HG03039 (cell line): Measurements from ENCODE around the gene OLFM1.
"Not testable (repeated sequence)": the region's sequence is repeated elsewhere in the genome, so short reads cannot be mapped to it uniquely, and the experiment has no call there.

Source experiments
- ATAC-seq: cut with Tn5 transposase; IDR thresholded peaks from one replicate; pipeline ENCODE4 v1.9.1; 2021; ENCODE audit warnings: mild to moderate bottlenecking, moderate library complexity; ENCODE audit not compliant: unreplicated experiment

OLFM1 gene

DNA sequence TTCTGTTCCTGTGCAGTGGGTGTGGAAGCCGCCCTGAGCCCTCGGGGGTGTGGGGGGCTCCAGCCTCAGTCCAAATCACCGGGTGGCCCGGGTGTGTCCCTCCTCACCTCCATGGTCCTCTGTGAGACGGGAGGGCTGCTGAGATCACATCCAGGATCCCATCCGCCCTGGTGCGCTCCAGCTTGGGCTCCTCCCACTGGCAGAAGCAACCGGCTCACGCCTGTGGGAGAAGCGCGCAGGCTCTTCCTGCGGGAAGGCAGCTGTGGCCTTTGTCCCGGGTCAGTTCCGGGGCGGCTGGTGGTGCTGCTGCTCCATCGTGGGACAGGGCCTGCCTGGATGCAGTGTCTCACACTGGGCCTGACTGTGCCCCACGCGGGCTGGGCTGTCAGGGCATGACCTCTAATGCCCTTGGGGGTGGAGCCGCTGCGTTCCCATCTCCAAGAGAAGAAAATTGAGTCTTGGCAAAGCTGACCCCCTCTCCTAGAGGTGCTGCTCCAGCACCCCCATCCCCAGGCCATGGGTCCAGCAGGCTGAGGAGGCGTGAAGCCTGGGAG is 18.5 kb downstream of the OLFM1 start:
- no peak for ATAC-seq

DNA sequence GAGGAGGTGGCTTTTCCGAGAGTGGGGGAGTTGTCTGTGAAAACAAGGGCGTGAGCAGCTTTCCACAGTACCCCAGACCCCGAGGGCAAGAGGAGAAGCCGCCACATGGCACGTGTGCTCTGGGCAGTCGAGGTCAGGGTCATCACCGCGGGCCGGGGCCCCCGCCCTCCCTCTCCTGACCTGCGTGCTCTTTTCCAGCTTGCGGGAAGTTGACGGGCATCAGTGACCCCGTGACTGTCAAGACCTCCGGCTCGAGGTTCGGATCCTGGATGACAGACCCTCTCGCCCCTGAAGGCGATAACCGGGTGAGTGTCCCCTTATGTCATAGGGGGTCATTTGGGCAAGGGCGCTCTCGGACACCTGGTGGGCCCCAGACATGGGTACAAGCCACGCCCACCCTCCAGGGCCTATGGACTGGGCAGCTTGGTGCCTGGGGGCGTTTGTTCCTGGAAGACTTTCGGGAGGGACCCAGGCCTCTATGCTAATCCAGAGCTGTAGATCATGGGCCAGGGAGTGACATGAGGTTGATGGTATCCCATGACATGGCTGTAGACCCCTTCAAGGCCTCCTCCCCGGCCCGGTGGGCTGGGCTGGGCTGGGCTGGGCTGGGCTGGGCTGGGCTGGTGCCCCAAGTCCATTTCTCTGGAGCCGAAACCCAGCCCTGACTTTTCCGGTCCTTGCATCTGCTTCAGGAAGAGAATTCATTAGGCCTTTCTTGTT is 19.2 kb downstream of the OLFM1 start:
- ATAC-seq: no peak

DNA sequence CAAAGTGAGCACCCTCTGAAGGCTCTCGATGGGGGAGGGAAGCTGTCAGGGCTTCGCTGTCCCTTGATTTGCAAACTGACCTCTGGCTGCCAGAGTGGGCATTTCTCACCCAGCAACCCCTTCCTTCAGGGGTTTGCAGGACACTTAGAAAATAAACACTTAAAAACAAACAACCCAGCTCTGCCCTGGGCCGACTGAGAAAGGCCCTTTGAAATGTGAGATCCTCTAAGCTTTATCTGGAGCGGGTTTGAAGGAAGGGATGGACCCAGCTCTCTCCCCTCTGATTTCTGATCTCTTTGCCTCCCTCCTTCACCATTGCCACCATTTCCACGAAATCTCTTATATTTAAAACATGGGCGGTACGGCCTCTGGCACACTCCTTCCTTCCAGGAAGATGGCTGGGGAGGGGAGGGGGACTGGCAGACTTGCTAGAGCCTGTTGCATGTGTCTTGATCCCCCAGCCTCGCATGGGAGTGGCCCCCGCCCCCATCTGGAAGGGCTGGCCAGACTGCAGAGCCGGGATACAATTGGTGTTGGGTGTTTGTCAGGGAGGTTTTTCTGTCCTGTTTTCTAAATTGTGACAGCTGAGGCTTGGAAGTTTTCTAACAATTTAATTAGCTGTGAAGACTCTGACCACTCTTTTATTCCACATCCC is 20.2 kb downstream of the OLFM1 start:
- ATAC-seq: no peak

DNA sequence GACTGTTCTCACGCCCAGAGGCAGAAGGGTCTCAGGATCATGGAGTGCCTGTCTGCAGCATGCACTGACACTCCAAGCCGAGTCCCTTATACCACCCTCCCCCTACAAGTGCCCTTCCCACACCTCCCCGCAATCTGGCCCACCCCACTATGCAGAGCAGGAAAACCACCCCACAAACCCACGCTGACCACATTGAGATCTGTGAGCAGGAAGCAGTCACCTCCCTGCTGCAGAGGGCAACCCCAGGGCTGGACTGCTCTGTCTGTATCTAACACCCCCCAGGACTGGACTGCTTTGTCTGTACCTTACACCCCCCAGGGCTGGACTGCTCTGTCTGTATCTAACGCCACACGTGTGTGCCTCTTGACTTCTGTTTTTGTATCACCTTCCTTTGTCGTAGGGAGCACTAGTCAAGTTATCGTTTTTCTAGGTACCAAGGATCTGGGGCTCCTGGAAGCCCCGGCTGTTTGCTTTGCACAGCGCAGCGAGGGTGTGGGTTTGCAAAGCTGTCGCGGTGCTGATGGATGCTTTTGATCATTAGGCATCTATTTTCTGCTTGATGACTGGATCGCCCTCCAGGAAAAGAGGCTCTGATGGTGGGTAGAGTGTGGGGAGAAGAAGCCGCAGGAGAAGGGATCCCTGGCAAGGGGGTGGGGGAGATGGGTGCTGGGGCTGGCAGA is 21.5 kb downstream of the OLFM1 start:
- no peak for ATAC-seq

DNA sequence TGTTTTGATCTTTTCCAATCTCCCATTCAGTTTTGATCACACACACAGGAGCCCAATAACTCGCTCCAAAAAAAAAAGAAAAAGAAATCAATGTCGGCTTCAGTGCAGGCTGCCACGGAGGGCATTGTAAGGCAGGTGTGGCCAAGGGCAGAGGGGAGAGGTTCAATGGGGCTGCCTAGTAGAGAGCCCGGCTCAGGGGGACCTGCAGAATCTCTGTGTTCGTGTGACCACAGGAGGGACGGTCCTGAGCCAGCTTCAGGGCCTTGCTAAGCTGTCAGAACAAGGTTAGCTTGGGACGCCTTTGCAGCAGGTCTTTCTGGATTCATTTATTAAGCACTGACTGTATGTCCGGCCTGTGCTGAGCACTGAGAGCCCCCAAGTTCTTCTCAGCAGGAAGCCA is 22.2 kb downstream of the OLFM1 start:
- ATAC-seq: no peak

DNA sequence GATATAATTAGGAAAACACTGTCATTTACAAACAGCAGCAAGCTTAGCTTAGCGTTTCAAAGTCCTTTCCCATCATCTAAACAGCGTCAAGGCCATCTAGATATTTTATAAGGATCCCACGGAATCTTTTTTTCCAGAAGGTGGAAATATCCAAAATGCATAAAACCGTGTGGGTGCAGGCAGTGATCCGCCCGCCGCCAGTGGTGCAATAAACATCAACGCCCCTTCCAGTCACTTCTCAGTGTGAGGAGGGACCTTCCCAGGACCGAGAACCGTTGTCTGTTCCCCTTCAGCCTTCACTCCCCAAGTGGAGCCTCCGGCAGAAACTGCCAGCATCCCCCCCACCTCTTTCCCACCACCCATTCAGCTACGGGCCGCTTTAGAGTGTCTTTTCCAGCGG is 22.9 kb downstream of the OLFM1 start:
- no peak for ATAC-seq

DNA sequence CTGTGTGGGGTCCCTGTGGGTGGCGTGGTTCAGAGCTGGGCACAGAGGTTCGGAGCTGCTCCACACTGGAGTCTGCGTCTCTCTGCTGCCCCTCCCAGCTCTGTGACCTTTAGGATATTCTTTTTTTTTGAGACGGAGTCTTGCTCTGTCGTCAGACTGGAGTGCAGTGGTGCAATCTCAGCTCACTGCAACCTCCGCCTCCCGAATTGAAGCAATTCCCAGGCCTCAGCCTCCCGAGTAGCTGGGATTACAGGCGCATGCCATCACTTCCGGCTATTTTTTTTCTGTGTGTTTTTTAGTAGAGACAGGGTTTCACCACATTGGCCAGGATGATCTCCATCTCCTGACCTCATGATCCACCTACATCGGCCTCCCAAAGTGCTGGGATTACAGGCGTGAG is 24.1 kb downstream of the OLFM1 start:
- not testable (repeated sequence) for ATAC-seq

DNA sequence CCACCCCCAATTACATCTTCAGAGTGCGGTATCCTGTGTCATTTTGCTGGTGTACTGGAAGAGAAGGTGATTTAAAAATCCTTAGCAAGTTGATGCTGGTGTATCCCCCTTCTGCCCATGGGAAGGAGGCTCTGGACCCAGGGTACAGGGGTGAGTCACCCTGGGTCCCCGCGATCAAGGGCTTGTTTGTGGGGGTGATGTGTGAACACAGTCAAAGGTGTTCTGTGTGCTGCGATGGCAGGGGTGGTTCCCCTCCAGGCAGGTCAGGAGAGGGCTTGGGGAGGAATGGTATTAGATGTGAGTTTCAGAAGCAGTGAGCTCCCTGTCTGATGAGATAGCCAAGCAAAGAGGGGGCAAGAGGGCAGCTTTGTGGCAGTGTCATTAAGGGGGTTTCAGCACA is 28.9 kb downstream of the OLFM1 start:
- no peak for ATAC-seq

DNA sequence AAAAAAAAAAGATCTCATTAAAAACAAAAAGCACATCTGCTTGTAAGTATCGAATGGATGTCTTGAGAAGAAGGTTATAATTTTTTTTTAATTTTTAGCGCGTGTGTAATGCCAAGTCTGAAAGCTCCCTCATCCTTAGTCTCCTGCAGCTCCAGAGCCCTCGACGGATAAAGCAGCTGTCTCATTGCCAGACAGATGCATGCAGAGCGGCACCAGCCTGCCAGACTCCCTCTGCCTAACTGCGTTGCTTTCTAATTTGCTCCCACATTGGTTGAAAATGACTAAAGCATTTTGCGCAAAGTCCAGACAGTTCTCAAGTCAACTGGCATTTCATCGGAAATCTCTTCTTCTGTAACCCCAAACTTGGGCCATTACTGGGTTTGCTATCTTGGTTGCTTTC is 29.4 kb downstream of the OLFM1 start:
- ATAC-seq: no peak

DNA sequence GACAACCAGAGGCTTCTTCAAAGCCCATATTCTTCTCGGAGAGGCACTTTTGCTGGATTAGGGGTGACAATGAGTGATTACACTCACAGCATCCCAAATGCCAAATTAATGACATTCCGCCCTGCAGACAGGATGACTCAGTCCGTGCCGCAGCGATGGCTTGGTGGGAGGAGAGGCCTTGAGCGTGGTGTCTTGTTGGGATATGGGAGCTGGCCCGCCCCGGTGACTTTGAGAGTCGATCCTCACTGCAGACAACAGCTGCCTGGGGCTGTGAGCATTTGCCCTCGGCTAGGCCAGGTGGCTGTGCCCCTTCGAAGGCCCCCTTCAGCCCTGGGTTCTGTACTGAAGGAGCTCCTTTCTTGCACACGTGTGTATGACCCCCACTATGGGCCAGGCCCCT is 29.8 kb downstream of the OLFM1 start:
- ATAC-seq: no peak

DNA sequence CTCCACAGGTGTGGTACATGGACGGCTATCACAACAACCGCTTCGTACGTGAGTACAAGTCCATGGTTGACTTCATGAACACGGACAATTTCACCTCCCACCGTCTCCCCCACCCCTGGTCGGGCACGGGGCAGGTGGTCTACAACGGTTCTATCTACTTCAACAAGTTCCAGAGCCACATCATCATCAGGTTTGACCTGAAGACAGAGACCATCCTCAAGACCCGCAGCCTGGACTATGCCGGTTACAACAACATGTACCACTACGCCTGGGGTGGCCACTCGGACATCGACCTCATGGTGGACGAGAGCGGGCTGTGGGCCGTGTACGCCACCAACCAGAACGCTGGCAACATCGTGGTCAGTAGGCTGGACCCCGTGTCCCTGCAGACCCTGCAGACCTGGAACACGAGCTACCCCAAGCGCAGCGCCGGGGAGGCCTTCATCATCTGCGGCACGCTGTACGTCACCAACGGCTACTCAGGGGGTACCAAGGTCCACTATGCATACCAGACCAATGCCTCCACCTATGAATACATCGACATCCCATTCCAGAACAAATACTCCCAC is 32.1 kb downstream of the OLFM1 start:
- ATAC-seq: no peak

DNA sequence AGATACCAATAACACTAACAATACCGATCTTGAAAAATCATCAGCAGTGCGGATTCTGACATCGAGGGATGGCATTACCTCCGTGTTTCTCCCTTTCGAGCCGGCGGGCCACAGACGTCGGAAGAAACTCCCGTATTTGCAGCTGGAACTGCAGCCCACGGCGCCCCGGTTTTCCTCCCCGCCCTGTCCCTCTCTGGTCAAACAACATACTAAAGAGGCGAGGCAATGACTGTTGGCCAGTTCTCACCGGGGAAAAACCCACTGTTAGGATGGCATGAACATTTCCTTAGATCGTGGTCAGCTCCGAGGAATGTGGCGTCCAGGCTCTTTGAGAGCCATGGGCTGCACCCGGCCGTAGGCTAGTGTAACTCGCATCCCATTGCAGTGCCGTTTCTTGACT is 32.8 kb downstream of the OLFM1 start:
- no peak for ATAC-seq

DNA sequence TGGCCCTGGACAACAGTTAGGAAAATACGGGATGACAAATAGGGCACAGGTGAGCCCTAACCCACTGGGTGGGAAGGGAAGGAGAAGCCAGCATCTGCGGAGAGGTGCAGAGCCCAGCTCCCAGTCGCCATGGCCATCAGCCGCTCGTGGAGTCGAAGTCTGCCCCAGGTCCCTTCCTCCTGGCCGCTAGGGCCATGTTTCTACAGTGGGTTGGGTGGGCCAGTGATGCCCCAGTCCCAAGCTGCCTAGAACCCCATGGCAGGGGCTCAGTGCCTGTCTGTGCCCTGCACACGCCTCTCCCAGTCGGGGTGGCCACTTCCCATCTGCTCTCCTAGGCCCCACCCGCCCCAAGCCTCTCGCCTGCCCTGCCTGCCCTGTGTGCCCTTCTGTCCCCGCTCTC is 34.8 kb downstream of the OLFM1 start:
- no peak for ATAC-seq

DNA sequence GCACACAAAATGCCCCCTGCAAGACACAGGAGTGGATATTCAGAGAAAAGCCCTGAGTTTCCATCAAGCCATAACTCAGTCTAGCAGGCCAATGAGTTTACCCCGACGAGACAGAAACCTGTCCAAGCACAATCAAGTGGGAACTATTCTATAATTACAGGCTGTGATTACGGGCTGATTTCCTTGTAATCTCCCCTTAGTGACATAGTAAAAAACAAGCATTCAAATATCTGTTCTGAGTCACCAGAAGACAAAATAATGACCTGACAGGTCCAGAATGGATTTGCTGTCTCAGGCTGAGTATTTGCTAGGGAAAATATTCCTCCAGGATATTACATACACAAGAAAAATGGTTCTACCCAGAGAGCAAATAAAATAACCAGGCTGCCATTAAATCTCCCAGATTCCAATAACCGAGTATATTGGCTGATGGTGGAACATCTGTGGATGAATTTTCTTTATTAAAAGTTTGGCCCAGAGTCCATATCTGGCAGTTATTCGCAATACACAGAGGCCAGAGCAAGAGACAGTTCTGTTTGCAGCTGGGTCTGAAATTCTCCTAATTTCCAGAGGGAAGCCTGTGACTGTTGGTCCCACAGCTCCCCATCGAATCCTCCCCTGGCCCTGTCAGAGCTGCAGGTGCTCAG is 35.8 kb downstream of the OLFM1 start:
- no peak for ATAC-seq

DNA sequence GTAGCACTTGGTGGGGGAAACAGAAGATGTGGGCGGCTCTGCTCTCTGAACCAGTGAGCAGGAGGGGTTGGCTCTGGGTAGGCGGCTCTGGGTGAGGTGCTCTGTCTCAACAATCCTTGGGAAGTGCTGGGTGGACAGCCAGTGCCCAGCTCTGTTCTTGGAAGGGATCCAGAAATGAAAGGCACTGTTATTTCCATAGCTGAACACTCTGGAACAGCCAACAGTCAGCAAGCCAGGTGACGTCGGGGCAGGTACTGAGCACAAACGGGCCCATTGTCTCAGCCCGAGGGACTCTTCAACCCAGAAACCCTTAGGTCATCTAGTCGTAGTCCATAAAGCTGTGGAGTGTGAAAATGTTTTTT is 36.3 kb downstream of the OLFM1 start:
- no peak for ATAC-seq

DNA sequence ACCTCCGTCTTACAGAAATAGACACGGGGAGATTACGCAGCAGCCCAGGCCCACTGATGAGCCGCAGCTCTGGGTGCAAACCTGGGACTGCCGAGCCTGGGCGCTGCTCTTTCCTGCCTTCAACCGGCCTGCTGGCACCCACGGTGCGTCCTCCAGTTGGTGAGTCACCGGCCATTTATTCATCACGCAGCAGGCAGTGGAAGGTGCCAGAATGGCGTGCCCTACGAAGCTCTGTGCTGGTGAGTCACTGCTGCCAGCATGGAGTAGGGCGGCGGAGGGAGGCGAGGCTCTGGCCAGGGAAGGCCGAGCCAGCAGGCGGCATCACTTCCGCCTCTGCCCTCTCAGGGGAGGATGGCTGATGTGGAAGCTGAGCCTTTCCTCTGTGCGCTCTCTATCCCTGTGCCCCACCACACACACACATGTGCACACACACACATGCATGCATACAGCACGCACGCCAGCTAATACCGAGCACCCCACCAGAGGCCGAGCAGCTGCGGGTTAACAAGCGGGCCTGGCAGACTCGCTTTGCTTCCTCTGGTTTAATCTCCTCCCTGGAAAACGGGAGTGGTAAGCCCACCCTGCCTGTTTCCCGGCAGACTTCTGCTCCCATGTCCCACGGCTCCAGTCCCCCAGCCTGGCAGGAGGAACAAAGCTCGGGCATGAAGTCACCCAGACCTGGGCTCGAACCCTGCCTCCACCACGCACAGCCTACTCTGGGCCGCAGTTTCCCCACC is 39.2 kb downstream of the OLFM1 start:
- ATAC-seq: no peak

DNA sequence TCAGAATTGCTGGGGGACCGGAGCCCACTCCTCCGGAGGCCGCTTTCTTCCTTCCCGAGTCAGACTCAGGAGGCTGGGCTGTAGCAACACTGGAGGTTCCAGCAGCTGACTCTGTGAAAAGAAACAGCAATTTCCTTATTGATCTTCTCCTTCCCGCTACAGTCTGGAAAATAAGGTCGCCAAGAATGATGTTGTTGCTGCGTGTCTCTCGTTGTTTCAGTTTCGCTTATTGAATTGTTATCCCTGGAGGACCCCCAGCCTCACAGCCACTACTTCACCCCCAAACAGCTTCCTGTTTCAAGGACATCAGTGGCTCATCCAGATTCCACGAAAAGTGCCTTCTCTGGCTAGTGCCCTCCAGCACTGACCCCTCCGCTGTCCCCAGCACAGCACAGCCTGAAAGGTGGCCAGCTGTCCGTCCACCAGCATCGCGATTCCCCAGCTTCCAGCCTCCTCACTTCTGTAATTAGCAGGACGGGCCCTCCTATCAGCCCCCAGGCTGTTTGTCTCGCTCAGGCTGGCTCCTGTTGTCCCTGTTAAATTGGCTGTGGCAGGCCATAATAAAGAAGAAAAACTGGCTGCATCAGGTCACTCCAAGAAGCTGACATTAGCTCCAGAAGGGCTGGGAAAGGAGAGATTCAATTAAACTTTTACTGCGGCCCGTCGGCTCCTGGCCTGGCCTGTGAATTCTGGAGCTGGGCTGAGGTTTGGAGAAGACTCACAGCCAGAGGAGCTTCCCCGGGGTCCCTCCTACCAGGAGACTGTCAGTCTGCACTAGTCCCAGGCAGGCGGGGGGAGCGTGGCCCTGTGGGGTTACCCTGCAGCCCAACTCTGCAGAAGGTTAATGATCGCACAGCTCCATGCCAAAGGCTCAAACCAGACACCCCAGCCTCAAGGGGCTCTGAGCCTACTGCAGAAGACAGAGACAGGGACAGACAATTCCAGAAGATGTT is 40.5 kb downstream of the OLFM1 start:
- no peak for ATAC-seq

DNA sequence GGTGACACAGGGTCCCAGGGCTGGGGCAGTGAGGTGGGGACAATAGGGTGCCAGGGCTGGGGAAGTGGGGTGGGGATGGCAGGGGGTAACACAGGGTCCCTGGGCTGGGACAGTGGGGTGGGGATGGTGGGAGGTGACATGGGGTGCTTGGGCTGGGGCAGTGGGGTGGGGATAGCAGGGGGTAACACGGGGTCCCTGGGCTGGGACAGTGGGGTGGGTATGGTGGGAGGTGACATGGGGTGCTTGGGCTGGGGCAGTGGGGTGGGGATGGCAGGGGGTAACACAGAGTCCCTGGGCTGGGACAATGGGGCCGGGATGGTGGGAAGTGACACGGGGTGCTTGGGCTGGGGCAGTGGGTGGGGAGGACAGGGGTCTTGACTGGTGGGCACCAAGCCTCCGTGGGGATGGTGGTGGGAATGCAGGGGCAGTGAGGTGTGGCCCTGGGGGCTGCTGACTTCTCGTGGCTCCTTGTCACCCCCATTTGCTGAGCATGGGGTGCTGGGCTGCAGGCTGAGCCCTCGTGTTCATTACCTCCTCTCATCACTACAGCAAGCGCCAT is 41.7 kb downstream of the OLFM1 start:
- ATAC-seq: no peak
